OCI-LY1 (cell line): Measurements from ENCODE around the gene COPS7A.
A peak's percentile ranks its signal among the peaks of the same experiment; 100 is the strongest.

Experiments
- H2AFZ ChIP-seq: fragments of 200-600 bp; sonication (generic), shearing (Covaris generic); 2 replicates; pipeline ENCODE4 v1.6.0; 2014; ENCODE audit warnings: antibody characterized with exemption, mild to moderate bottlenecking, low read length
- H3F3A ChIP-seq: fragments of 200-600 bp; sonication (generic), shearing (Covaris generic); 2 replicates; pipeline ENCODE4 v1.6.0; 2014; ENCODE audit warnings: mild to moderate bottlenecking, antibody characterized with exemption, low read length, moderate library complexity; ENCODE audit not compliant: insufficient read depth
- H3K27ac ChIP-seq: fragments of 200-600 bp; sonication (generic); 2 replicates; pipeline ENCODE4 v1.5.1; 2014; ENCODE audit warnings: low read length, mixed run types, mild to moderate bottlenecking, low read depth; ENCODE audit not compliant: poor library complexity, severe bottlenecking
- H3K27me3 ChIP-seq: fragments of 200-600 bp; sonication (generic); 2 replicates; pipeline ENCODE4 v1.6.0; 2014; ENCODE audit warnings: antibody characterized with exemption, mild to moderate bottlenecking, low read length, moderate library complexity; ENCODE audit not compliant: insufficient read depth
- H3K36me3 ChIP-seq: fragments of 200-600 bp; sonication (generic); 2 replicates; pipeline ENCODE4 v1.6.1; 2014; ENCODE audit warnings: mild to moderate bottlenecking, antibody characterized with exemption, low read length, moderate library complexity, mixed read lengths; ENCODE audit not compliant: insufficient read depth
- H3K4me1 ChIP-seq: fragments of 200-600 bp; sonication (generic); 2 replicates; pipeline ENCODE4 v1.5.1; 2014; ENCODE audit warnings: mild to moderate bottlenecking, low read length, moderate library complexity; ENCODE audit not compliant: insufficient read depth, severe bottlenecking
- H3K4me2 ChIP-seq: fragments of 200-600 bp; sonication (generic), shearing (Covaris generic); 2 replicates; pipeline ENCODE4 v1.6.1; 2014; ENCODE audit warnings: low read length
- H3K4me3 ChIP-seq: fragments of 200-600 bp; sonication (generic); 2 replicates; pipeline ENCODE4 v1.5.1; 2014; ENCODE audit warnings: low read length, low read depth, mild to moderate bottlenecking, mixed read lengths; ENCODE audit not compliant: poor library complexity, severe bottlenecking
- H3K79me2 ChIP-seq: fragments of 200-600 bp; shearing (Covaris generic); 2 replicates; pipeline ENCODE4 v1.6.1; 2016; ENCODE audit warnings: mixed run types, low read length, mixed read lengths; ENCODE audit not compliant: insufficient read depth
- H3K9ac ChIP-seq: fragments of 200-600 bp; sonication (generic), shearing (Covaris generic); 2 replicates; pipeline ENCODE4 v1.6.1; 2014; ENCODE audit warnings: mild to moderate bottlenecking, low read length, mixed read lengths
- H3K9me2 ChIP-seq: fragments of 200-600 bp; sonication (generic), shearing (Covaris generic); 2 replicates; pipeline ENCODE4 v1.6.1; 2014; ENCODE audit warnings: low read depth, mild to moderate bottlenecking, low read length, mixed read lengths
- H3K9me3 ChIP-seq: fragments of 200-600 bp; shearing (Covaris generic); 2 replicates; pipeline ENCODE4 v1.6.1; 2014; ENCODE audit warnings: low read length, mixed read lengths
- H4K20me1 ChIP-seq: fragments of 200-600 bp; sonication (generic), shearing (Covaris generic); 2 replicates; pipeline ENCODE4 v1.6.0; 2016; ENCODE audit warnings: mild to moderate bottlenecking, low read length; ENCODE audit not compliant: insufficient read depth
- CTCF ChIP-seq: fragments of 200-600 bp; sonication (generic), shearing (Covaris generic); IDR thresholded peaks from 2 replicates; pipeline ENCODE4 v1.5.1; 2017; ENCODE audit warnings: mild to moderate bottlenecking, antibody characterized with exemption, low read length, moderate library complexity, mixed read lengths
- EZH2 ChIP-seq: fragments of 200-600 bp; sonication (generic), shearing (Covaris generic); IDR thresholded peaks from 2 replicates; pipeline ENCODE4 v1.8.0; 2017; ENCODE audit warnings: borderline replicate concordance, mixed run types, mild to moderate bottlenecking, antibody characterized with exemption, low read length, moderate library complexity, mixed read lengths

Gene COPS7A

GRCh38 chr12:6685814-6686213 is 38.0 kb upstream of the COPS7A start:
- no peaks in the 10 kb centered on the region for H4K20me1 ChIP-seq
- H3K79me2 ChIP-seq: peaks cover 80% of the 10 kb centered on the region
- H3K4me2 ChIP-seq: no peak overlapping the region
- no peaks in the 10 kb centered on the region for H3K27me3 ChIP-seq
- H3K4me1 ChIP-seq: peaks cover 30% of the 10 kb centered on the region
- no peaks in the 10 kb centered on the region for H3K9me3 ChIP-seq
- TF ChIP-seq EZH2 (no peak), CTCF (no peak)
- no peak overlapping the region for H2AFZ ChIP-seq
- no peaks in the 10 kb centered on the region; the same call in none of the 2 replicates for H3F3A ChIP-seq
- H3K9me2 ChIP-seq: no peaks in the 10 kb centered on the region
- no peak overlapping the region for H3K27ac ChIP-seq
- H3K36me3 ChIP-seq: peaks cover 57% of the 10 kb centered on the region
- no peak overlapping the region for H3K9ac ChIP-seq
- H3K4me3 ChIP-seq: no peak overlapping the region

DNA sequence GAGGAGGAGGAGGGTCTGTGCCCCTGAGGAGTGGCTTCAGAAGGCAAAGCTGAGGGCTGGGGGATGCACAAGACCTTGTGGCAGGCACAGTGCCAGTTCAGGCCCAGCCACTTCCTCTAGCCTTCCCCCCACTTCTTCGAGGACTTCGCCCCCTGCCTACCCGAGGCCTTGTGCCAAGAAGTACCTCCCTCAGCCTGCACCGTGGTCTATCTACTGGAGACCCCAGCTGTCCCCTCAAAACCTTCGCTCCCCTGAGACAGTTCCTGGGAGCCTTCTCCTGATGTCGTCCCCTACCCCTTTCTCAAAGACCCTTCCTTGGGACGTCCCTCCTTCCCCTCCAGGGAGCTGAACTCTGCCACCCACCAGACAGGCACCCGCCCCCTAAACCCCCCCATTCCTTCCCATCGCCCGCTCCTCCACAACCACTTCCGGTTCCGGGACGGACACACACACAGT is 35.3 kb upstream of the COPS7A start:
- Histone ChIP-seq H3K4me1 (peaks cover 35% of the 10 kb centered on the region), H3K9ac (peak overlapping the region; percentile 98), H3K27ac (peak overlapping the region; percentile 88), H3K36me3 (peaks cover 40% of the 10 kb centered on the region), H2AFZ (no peak overlapping the region), H3K9me3 (no peaks in the 10 kb centered on the region), H3K4me3 (peak overlapping the region; percentile 96), H3K27me3 (no peaks in the 10 kb centered on the region), H4K20me1 (no peaks in the 10 kb centered on the region), H3K4me2 (peak overlapping the region; percentile 99), H3F3A (no peaks in the 10 kb centered on the region; the same call in none of the 2 replicates), H3K9me2 (no peaks in the 10 kb centered on the region), H3K79me2 (peaks cover 57% of the 10 kb centered on the region)
- TF ChIP-seq EZH2 (no peak), CTCF (no peak)

DNA sequence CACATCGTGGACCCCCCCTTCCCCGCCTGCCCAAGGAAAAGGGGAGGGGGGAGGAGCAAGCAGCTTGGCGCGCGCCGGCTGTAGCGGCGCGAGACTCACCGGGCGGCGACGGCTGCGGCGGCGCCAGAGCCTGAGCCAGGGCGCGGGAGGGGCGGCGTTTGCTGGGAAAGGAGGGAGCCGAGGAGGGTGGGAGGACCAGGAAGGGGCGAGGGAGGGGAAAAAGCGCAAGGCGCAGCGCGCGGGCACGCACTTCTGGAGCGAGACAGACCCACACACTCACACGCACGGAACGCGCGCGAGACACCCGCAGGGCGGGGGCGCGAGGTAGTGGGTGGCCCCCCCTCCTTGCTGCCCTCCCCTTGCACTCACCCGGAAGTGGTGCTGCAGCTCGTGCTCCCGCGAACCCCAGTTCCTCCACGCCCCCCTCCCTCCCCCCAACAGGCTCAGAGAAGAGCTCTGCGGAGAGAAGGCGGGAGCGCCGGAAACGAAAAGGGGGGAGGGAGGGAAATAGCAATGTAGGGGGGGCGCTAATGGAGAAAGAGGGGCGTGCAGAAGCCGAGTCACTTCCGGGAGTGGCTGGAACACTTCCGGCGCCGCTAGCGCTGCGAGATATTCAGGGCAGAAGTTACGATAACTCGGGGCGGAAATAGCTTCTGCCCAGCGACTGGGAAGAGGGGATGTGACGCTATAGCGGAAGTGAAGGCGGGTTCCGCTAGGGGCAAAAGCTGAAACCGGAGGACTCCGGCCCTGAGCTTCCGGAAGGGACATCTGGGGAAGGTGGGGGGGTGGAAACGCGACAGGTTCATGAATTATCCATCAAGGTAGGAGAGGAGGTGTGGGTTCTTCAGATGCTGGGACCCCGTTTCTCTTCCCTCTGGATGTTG is 34.6 kb upstream of the COPS7A start, which contains the start of gene ZNF384:
ZNF384 (minus strand) TSS at position 377 of the 884 bp plus-strand sequence. CDS start 9,855 bp downstream, outside the sequence.
- Histone ChIP-seq H3F3A (no peaks in the 10 kb centered on the region; the same call in none of the 2 replicates), H3K79me2 (peaks cover 51% of the 10 kb centered on the region), H3K27me3 (no peaks in the 10 kb centered on the region), H3K9me3 (no peaks in the 10 kb centered on the region), H3K27ac (peak within 1 kb of the TSS; percentile 88), H3K9me2 (no peaks in the 10 kb centered on the region), H3K4me2 (peak within 1 kb of the TSS; percentile 99), H3K9ac (peak within 1 kb of the TSS; percentile 98), H4K20me1 (no peaks in the 10 kb centered on the region), H3K4me3 (peak within 1 kb of the TSS; percentile 96), H3K36me3 (peaks cover 33% of the 10 kb centered on the region), H2AFZ (no peak within 1 kb of the TSS), H3K4me1 (peaks cover 35% of the 10 kb centered on the region)
- TF ChIP-seq CTCF (no peak), EZH2 (no peak)
